HG02938 (cell line): Measurements from ENCODE around the gene ALG5.

Experiments
- ATAC-seq: cut with Tn5 transposase; IDR thresholded peaks from one replicate; pipeline ENCODE4 v1.9.1; 2021; ENCODE audit warnings: mild to moderate bottlenecking, moderate library complexity; ENCODE audit not compliant: unreplicated experiment

The ALG5 gene

GRCh38 chr13:36915896-36916640 lies 83.1 kb downstream of the ALG5 start:
- no peak for ATAC-seq

- no peak for ATAC-seq
These were observed 84.0 kb downstream of the ALG5 start for GRCh38 chr13:36915106-36915505.

- no peak for ATAC-seq
These were observed 84.5 kb downstream of the ALG5 start for GRCh38 chr13:36914648-36915047.

- no peak for ATAC-seq
These were observed 85.7 kb downstream of the ALG5 start for GRCh38 chr13:36913463-36913862.

- ATAC-seq = no peak
These were observed 86.2 kb downstream of the ALG5 start for GRCh38 chr13:36912973-36913372.

- no peak for ATAC-seq
These were observed 86.8 kb downstream of the ALG5 start for GRCh38 chr13:36912369-36912768.

GRCh38 chr13:36910545-36910944 lies 88.6 kb downstream of the ALG5 start:
- ATAC-seq = no peak

GRCh38 chr13:36907821-36908220 lies 91.3 kb downstream of the ALG5 start:
- ATAC-seq = no peak

GRCh38 chr13:36907266-36907665 lies 91.9 kb downstream of the ALG5 start:
- ATAC-seq = no peak

GRCh38 chr13:36905944-36906343 lies 93.2 kb downstream of the ALG5 start:
- ATAC-seq = no peak

- ATAC-seq = no peak
These were observed 95.1 kb downstream of the ALG5 start for GRCh38 chr13:36903925-36904595.
